K562 (cell line): ENCODE data around the gene CD164. TPM values are rescaled to one million over a fixed set of nuclear protein-coding genes. Genes with fewer than 3 reads are reported as not detected.

Experiments
- ATAC-seq: fragments of 200-7000 bp; cut with Tn5 transposase; 3 replicates; pipeline ENCODE4 v1.9.1; 2020; ENCODE audit warnings: moderate library complexity
- BruUV-seq: library from RNA; stranded (reverse); fragments of 400-500 nt; replicated peaks from 2 replicates; lab custom pipeline; 2021; lab: Mats Ljungman, UMichigan
- CTCF ChIA-PET: fragments of 300-600 bp; formaldehyde crosslinking; extraction: SDS; loops from one replicate; lab custom pipeline; 2021; ENCODE audit warnings: low intra/inter-chr PET ratio; lab: Yijun Ruan, JAX
- POLR2A ChIA-PET: fragments of 300-600, 350-650 bp; sonication (Branson Sonifier 250); formaldehyde crosslinking; extraction: SDS; loops from one replicate; lab custom pipeline; 2021; ENCODE audit warnings: antibody characterized with exemption, inconsistent platforms; lab: Yijun Ruan, JAX
- DNase-seq, 4 experiments: peaks; one replicate each; pipeline versions ENCODE4 v3.0.0 to v3.0.0-alpha.2; 2011 to 2018; ENCODE audit warnings: low spot score in 3 of 4, mixed read lengths in 3 of 4; ENCODE audit errors: extremely low read depth in 1 of 4
- FAIRE-seq: peaks from 2 replicates; lab custom pipeline; 2011; peaks lifted over from hg19 to GRCh38; lab: Jason Lieb, UNC
- H2AFZ ChIP-seq: 2 replicates; pipeline ENCODE4 v1.6.0; 2011; ENCODE audit warnings: low read depth, low read length, control low read depth, inconsistent platforms
- H3K27ac ChIP-seq: fragments of 200-600 bp; 3 replicates; pipeline ENCODE4 v1.8.0; 2011; ENCODE audit warnings: low read depth, mild to moderate bottlenecking, control low read depth, inconsistent platforms, low read length, moderate library complexity, mixed read lengths; ENCODE audit errors: extremely low read depth
- H3K27me3 ChIP-seq, 2 experiments: fragments of 300-600 bp in 1 of 2; 2 replicates in 1 of 2; 3 replicates in 1 of 2; pipeline versions ENCODE4 v1.6.0 to v1.8.0; 2011; ENCODE audit warnings: inconsistent platforms in 2 of 2, low read length in 2 of 2, mild to moderate bottlenecking in 1 of 2, mixed read lengths in 1 of 2, moderate library complexity in 1 of 2; ENCODE audit not compliant: control insufficient read depth in 2 of 2, insufficient read depth in 2 of 2
- H3K36me3 ChIP-seq: fragments of 300-600 bp; 3 replicates; pipeline ENCODE4 v1.8.0; 2011; ENCODE audit warnings: mild to moderate bottlenecking, low read length, inconsistent platforms; ENCODE audit not compliant: control insufficient read depth, insufficient read depth
- H3K4me1 ChIP-seq, 2 experiments: fragments of 200-600 bp in 1 of 2; replicated peaks in 1 of 2; 2 replicates in 1 of 2; 3 replicates in 1 of 2; pipeline versions ENCODE4 v1.5.1 to v1.8.0; 2011; ENCODE audit warnings: inconsistent platforms in 2 of 2, low read length in 2 of 2, mild to moderate bottlenecking in 1 of 2, mixed read lengths in 1 of 2, moderate library complexity in 1 of 2; ENCODE audit not compliant: control insufficient read depth in 2 of 2, insufficient read depth in 2 of 2
- H3K4me2 ChIP-seq: 2 replicates; pipeline ENCODE4 v1.6.1; 2011; ENCODE audit warnings: low read length, control low read depth, inconsistent platforms, mixed read lengths; ENCODE audit not compliant: insufficient read depth
- H3K4me3 ChIP-seq: fragments of 200-600 bp; sonication (generic), shearing (Covaris generic); 2 replicates; pipeline ENCODE4 v1.5.1; 2016; ENCODE audit warnings: control low read depth, inconsistent platforms
- H3K79me2 ChIP-seq: fragments of 200-600 bp; 3 replicates; pipeline ENCODE4 v1.8.0; 2011; ENCODE audit warnings: low read length, inconsistent platforms; ENCODE audit not compliant: control insufficient read depth, insufficient read depth
- H3K9ac ChIP-seq, 2 experiments: 2 replicates each; pipeline versions ENCODE4 v1.6.0 to v1.6.1; 2011; ENCODE audit warnings: low read depth in 2 of 2, low read length in 2 of 2, control low read depth in 1 of 2, inconsistent platforms in 1 of 2, mild to moderate bottlenecking in 1 of 2, mixed read lengths in 1 of 2; ENCODE audit not compliant: insufficient read depth in 1 of 2
- H3K9me1 ChIP-seq: one replicate; pipeline ENCODE4 v1.6.0; 2011; ENCODE audit warnings: inconsistent platforms, mild to moderate bottlenecking, low read length, moderate library complexity; ENCODE audit not compliant: control insufficient read depth, insufficient read depth
- H3K9me3 ChIP-seq: replicated peaks from 2 replicates; pipeline ENCODE4 v1.5.1; 2011; ENCODE audit warnings: low read depth, low read length, inconsistent platforms; ENCODE audit not compliant: control insufficient read depth, insufficient read depth
- H4K20me1 ChIP-seq: replicated peaks from 2 replicates; pipeline ENCODE4 v1.6.1; 2011; ENCODE audit warnings: low read length, inconsistent platforms, mixed read lengths; ENCODE audit not compliant: control insufficient read depth, insufficient read depth
- RBM17 ChIP-seq: fragments of 200-400 bp; formaldehyde crosslinking; IDR thresholded peaks from 2 replicates; pipeline ENCODE4 v1.6.1; 2017; ENCODE audit warnings: low read depth, mild to moderate bottlenecking, low read length, borderline replicate concordance
- ZNF12 ChIP-seq: sonication (generic); formaldehyde crosslinking; IDR thresholded peaks from 2 replicates; pipeline ENCODE4 v1.4.0; 2020; ENCODE audit warnings: mild to moderate bottlenecking, missing genetic modification reagents
- ZNF197 ChIP-seq: fragments of 200-800 bp; sonication (Bioruptor generic); IDR thresholded peaks from 2 replicates; pipeline ENCODE4 v1.6.1; 2016; ENCODE audit warnings: low read depth, missing genetic modification characterization, missing compliant biosample characterization
- ZNF655 ChIP-seq: fragments of 250-450 bp; sonication (Bioruptor Pico); IDR thresholded peaks from 2 replicates; pipeline ENCODE4 v1.5.0; 2021
- WGBS: fragments of 100-300 bp; shearing (Covaris generic); methylation state at CpG from one replicate; pipeline ENCODE4 v1.1.6; 2016; ENCODE audit warnings: low coverage, mixed read lengths; ENCODE audit not compliant: insufficient coverage; ENCODE audit errors: missing lambda C conversion rate; 5-methylcytosine and 5-hydroxymethylcytosine counted together
- in situ Hi-C: fragments of 300-500 bp; cut with MboI; formaldehyde crosslinking; loops from 4 replicates; pipeline ENCODE4 v1.15.0; 2018; ENCODE audit warnings: inconsistent platforms, mixed read lengths
- intact Hi-C: fragments of 100-400 bp; cut with micrococcal nuclease; formaldehyde crosslinking; loops from 2 replicates; pipeline ENCODE4 v1.14.2; 2022
- polyA plus RNA-seq, 8 experiments: library from polyadenylated mRNA; depleted of rRNA in 4 of 8; stranded (reverse) in 5 of 8; unstranded in 3 of 8; fragments of >200 nt; fragmentation: Nextera tagmentation in 2 of 8; fragmentation: Illumina TruSeq in 1 of 8; extraction: Ambion mirVana in 2 of 8; extraction: Trizol in 1 of 8; gene quantifications; 2 replicates each; pipeline versions ENCODE4 v1.2.1 to v1.2.3, GENCODE V29; 2011 to 2014; ENCODE audit warnings: inconsistent platforms in 1 of 8, missing spikeins in 1 of 8
- total RNA-seq, 7 experiments: library from RNA; depleted of rRNA in 6 of 7; stranded (reverse); fragments of >200 nt in 6 of 7; fragmentation: Illumina TruSeq in 2 of 7; extraction: Trizol in 2 of 7; gene quantifications; 2 replicates each; pipeline versions ENCODE4 v1.2.1 to v1.2.3, GENCODE V29; 2011 to 2021; ENCODE audit warnings: low replicate concordance in 1 of 7
- TF ChIP-seq, protein P1 (sequence below), 2 experiments: IDR thresholded peaks in 1 of 2; conservative IDR thresholded peaks in 1 of 2; 2 replicates each; pipeline ENCODE4 v1.6.1; 2016; ENCODE audit warnings: low read depth in 2 of 2, mild to moderate bottlenecking in 1 of 2, missing compliant biosample characterization in 1 of 2, missing genetic modification characterization in 1 of 2, moderate library complexity in 1 of 2

Gene CD164
- total and polyA plus RNA-seq, 9 of the 15 experiments (the other 6 are each of a cell fraction or from before 2014, with no cell fraction given), result 79.5 to 317 (median 165) TPM

GRCh38 chr6:109321752-109322151 is 60.5 kb downstream of the CD164 start:
- H3K4me2 ChIP-seq, result no peak overlapping the region
- CTCF ChIA-PET, result no interaction called here
- no peaks in the 10 kb centered on the region for H3K9me3 ChIP-seq
- in situ Hi-C loops (no loop called here), intact Hi-C loops (no loop called here)
- H3K9me1 ChIP-seq, result no peaks in the 10 kb centered on the region
- FAIRE-seq (no peak), DNase-seq (no peak), ATAC-seq (no peak)
- H3K79me2 ChIP-seq, result no peaks in the 10 kb centered on the region
- no peak overlapping the region for H3K27ac ChIP-seq
- no peaks in the 10 kb centered on the region for H3K27me3 ChIP-seq
- H2AFZ ChIP-seq, result no peak overlapping the region
- H3K36me3 ChIP-seq, result no peaks in the 10 kb centered on the region
- POLR2A ChIA-PET, result interaction anchor here (0.6 kb wide), 1 partner anchor 8 kb away, joined by 5 read pairs; no protein-coding TSS in a partner anchor
- 81% methylated on average over 7 of the region's 8 CpGs for WGBS
- no peak for TF ChIP-seq RBM17
- TF ChIP-seq ZNF197 (CRISPR knock-in tag), result no peak
- peaks cover 7 to 13% of the 10 kb centered on the region in 2 experiments; a peak in 3 of 5 replicates for H3K4me1 ChIP-seq
- no TSS peak for BruUV-seq
- no peak overlapping the region for H3K9ac ChIP-seq
- H3K4me3 ChIP-seq, result no peak overlapping the region
- no peaks in the 10 kb centered on the region for H4K20me1 ChIP-seq

- BruUV-seq, result no TSS peak
- ChIA-PET CTCF (no interaction called here), POLR2A (interaction anchor here (1.1 to 2.5 kb wide), 3 partner anchors 13 to 31 kb away, joined by 3 to 7 read pairs (median 4); no protein-coding TSS in a partner anchor)
- Histone ChIP-seq H3K9me1 (no peaks in the 10 kb centered on the region), H3K4me3 (no peak overlapping the region), H3K9ac (no peak overlapping the region), H3K79me2 (no peaks in the 10 kb centered on the region), H3K4me2 (no peak overlapping the region), H3K9me3 (no peaks in the 10 kb centered on the region), H3K36me3 (no peaks in the 10 kb centered on the region), H4K20me1 (no peaks in the 10 kb centered on the region), H3K27ac (no peak overlapping the region), H3K4me1 (peaks cover 7 to 13% of the 10 kb centered on the region in 2 experiments; a peak in 3 of 5 replicates), H3K27me3 (no peaks in the 10 kb centered on the region), H2AFZ (no peak overlapping the region)
- no peak for FAIRE-seq
- 46% methylated on average over 2 of the region's 2 CpGs for WGBS
- no peak for ATAC-seq
- in situ Hi-C loops, result no loop called here
- TF ChIP-seq ZNF655 (CRISPR knock-in tag) (no peak), ZNF12 (CRISPR knock-in tag) (no peak)
- TF ChIP-seq, protein P1, sequence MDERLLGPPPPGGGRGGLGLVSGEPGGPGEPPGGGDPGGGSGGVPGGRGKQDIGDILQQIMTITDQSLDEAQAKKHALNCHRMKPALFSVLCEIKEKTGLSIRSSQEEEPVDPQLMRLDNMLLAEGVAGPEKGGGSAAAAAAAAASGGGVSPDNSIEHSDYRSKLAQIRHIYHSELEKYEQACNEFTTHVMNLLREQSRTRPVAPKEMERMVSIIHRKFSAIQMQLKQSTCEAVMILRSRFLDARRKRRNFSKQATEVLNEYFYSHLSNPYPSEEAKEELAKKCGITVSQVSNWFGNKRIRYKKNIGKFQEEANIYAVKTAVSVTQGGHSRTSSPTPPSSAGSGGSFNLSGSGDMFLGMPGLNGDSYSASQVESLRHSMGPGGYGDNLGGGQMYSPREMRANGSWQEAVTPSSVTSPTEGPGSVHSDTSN (CRISPR knock-in tag; IDR thresholded peaks at IDR 0.05; ENCODE audit: low read depth), result no peak
- TF ChIP-seq, protein P1 (tag; conservative IDR thresholded peaks at IDR 0.05; ENCODE audit: low read depth), result 0 out of 2 replicates have a peak, but pooled peaks have one; percentile 8
- intact Hi-C loops, result no loop called here
- DNase-seq, result no peak
These were observed 62.2 kb downstream of the CD164 start for GRCh38 chr6:109320072-109320471.
